Upper lobe of left lung (tissue), 6 donors: ENCODE results near the gene C16orf86. TPM values are rescaled to one million over a fixed set of nuclear protein-coding genes. Genes with fewer than 3 reads are reported as not detected.
A peak's percentile ranks its signal among the peaks of the same experiment; 100 is the strongest.

Experiments used
- ATAC-seq, 2 donors: fragments of 200-7000 bp; cut with Tn5 transposase; one replicate each; pipeline ENCODE4 v1.9.1; 2022; ENCODE audit warnings: mild to moderate bottlenecking in 2 of 2, moderate library complexity in 2 of 2; ENCODE audit not compliant: low FRiP score in 2 of 2
- DNase-seq, 2 donors: peaks; one replicate each; pipeline ENCODE4 v3.0.0-alpha.2; 2019 to 2020
- H3K27ac ChIP-seq, 4 donors: fragments of 200-600 bp; sonication (generic); one replicate each; pipeline ENCODE4 v1.5.1; 2016 to 2019
- H3K27me3 ChIP-seq, 4 donors: fragments of 200-600 bp; sonication (generic); one replicate each; pipeline ENCODE4 v1.5.1; 2017 to 2019
- H3K36me3 ChIP-seq, 4 donors: fragments of 200-600 bp; sonication (generic); one replicate each; pipeline ENCODE4 v1.5.1; 2016 to 2019
- H3K4me1 ChIP-seq, 4 donors: fragments of 200-600 bp; sonication (generic); one replicate each; pipeline ENCODE4 v1.5.1; 2018 to 2019
- H3K4me3 ChIP-seq, 4 donors: fragments of 200-600 bp; sonication (generic); one replicate each; pipeline ENCODE4 v1.5.1; 2017 to 2019; ENCODE audit warnings: mild to moderate bottlenecking in 2 of 4, moderate library complexity in 1 of 4
- H3K9me3 ChIP-seq, 4 donors: fragments of 200-600 bp; sonication (generic); one replicate each; pipeline ENCODE4 v1.5.1; 2018 to 2019
- CTCF ChIP-seq, 6 experiments: fragments of 450-650 bp in 4 of 6; fragments of 200-600 bp in 2 of 6; sonication (generic) in 2 of 6; IDR thresholded peaks; one replicate each; pipeline ENCODE4 v1.5.1; 2016 to 2019; ENCODE audit warnings: antibody characterized with exemption in 6 of 6
- EP300 ChIP-seq, 4 donors: sonication (generic); formaldehyde crosslinking; IDR thresholded peaks; one replicate each; pipeline ENCODE4 v1.5.1; 2017; ENCODE audit warnings: antibody characterized with exemption in 4 of 4, control low read depth in 2 of 4
- POLR2A ChIP-seq, 4 donors: fragments of 450-650 bp; IDR thresholded peaks; one replicate each; pipeline ENCODE4 v1.5.1; 2016 to 2017; ENCODE audit warnings: antibody characterized with exemption in 4 of 4, mild to moderate bottlenecking in 2 of 4
- POLR2AphosphoS5 ChIP-seq, 2 donors: sonication (generic); formaldehyde crosslinking; IDR thresholded peaks; one replicate each; pipeline ENCODE4 v1.5.1; 2017; ENCODE audit warnings: antibody characterized with exemption in 2 of 2
- WGBS, 2 donors: methylation state at CpG; one replicate each; pipeline ENCODE4 v1.1.5; 2017 to 2018; 5-methylcytosine and 5-hydroxymethylcytosine counted together
- total RNA-seq, 6 donors: library from RNA; depleted of rRNA in 4 of 6; stranded (reverse); fragments of >200 nt in 4 of 6; gene quantifications; one replicate each; pipeline versions ENCODE4 v1.1.0 to v1.2.1, GENCODE V29; 2016 to 2021
- donor health status: DM: no; HTN: no; CAD: no; lungs with moderate emphysema.
- donor health status: DM: no; HTN: yes; CAD: no; lungs with severe emphysema.

The C16orf86 gene
- total RNA-seq, 6 donors from 2014 or later: 1.2 to 22.0 (median 5.2) TPM

- no peaks in the 10 kb centered on the region for H3K36me3 ChIP-seq
- no peak overlapping the region for H3K27ac ChIP-seq
- peaks cover 11 to 19% (median 14%) of the 10 kb centered on the region in 4 donors for H3K4me1 ChIP-seq
- no peak for ATAC-seq
- peak in 1 of 2 donors; percentile 63 for DNase-seq
- WGBS, 2 donors: 82 to 88% methylated on average over 7 to 15 of the region's 15 CpGs
- TF ChIP-seq CTCF (IDR thresholded peaks at IDR 0.05) (no peak), POLR2AphosphoS5 (IDR thresholded peaks at IDR 0.05) (no peak), EP300 (IDR thresholded peaks at IDR 0.05) (no peak), POLR2A (IDR thresholded peaks at IDR 0.05) (no peak)
- peaks cover 0 to 14% (median 6%) of the 10 kb centered on the region in 4 donors for H3K27me3 ChIP-seq
- no peaks in the 10 kb centered on the region for H3K9me3 ChIP-seq
- H3K4me3 ChIP-seq: no peak overlapping the region
Observed at GRCh38 chr16:67647111-67647651, 19.4 kb upstream of the C16orf86 start.

DNA sequence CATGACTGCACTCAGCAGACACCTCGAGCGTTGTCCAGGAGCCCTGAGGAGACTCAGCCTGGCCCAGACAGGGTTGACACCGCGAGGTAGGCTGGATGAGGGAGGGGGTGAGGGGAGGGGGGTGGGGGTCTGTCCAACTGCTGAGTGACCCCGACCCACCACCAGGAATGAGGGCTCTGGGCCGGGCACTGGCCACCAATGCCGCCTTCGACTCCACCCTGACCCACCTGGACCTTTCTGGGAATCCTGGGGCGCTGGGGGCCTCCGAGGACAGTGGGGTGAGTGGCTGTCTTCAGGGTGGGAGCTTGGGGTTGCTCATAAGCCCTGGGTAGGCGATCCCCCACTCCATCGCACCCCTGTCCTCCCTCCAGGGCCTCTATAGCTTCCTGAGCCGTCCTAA lies 18.9 kb upstream of the C16orf86 start:
- H3K4me3 ChIP-seq: no peak overlapping the region
- no peaks in the 10 kb centered on the region for H3K9me3 ChIP-seq
- no peak overlapping the region for H3K27ac ChIP-seq
- TF ChIP-seq POLR2AphosphoS5 (IDR thresholded peaks at IDR 0.05): no peak
- no peak for TF ChIP-seq POLR2A (IDR thresholded peaks at IDR 0.05)
- no peak for TF ChIP-seq EP300 (IDR thresholded peaks at IDR 0.05)
- TF ChIP-seq CTCF (IDR thresholded peaks at IDR 0.05): no peak
- H3K4me1 ChIP-seq: peaks cover 13 to 18% (median 14%) of the 10 kb centered on the region in 4 donors
- H3K36me3 ChIP-seq: no peaks in the 10 kb centered on the region
- DNase-seq: peak in 1 of 2 donors; percentile 54
- H3K27me3 ChIP-seq: peaks cover 0 to 14% (median 6%) of the 10 kb centered on the region in 4 donors
- 90% methylated on average over 13 of the region's 13 CpGs; no CpG with 5 or more reads in 1 of the 2 donors for WGBS, 2 donors
- ATAC-seq: no peak

GRCh38 chr16:67648088-67648763 lies 18.4 kb upstream of the C16orf86 start:
- WGBS, 2 donors: 65 to 68% methylated on average over 31 to 54 of the region's 65 CpGs
- DNase-seq (peak in 1 of 2 donors; percentile 83), ATAC-seq (no peak)
- Histone ChIP-seq H3K4me1 (peaks cover 16 to 23% (median 18%) of the 10 kb centered on the region in 4 donors), H3K27me3 (peaks cover 0 to 17% (median 8%) of the 10 kb centered on the region in 4 donors), H3K4me3 (no peak overlapping the region), H3K27ac (no peak overlapping the region), H3K9me3 (no peaks in the 10 kb centered on the region), H3K36me3 (no peaks in the 10 kb centered on the region)
- TF ChIP-seq EP300 (IDR thresholded peaks at IDR 0.05): no peak

DNA sequence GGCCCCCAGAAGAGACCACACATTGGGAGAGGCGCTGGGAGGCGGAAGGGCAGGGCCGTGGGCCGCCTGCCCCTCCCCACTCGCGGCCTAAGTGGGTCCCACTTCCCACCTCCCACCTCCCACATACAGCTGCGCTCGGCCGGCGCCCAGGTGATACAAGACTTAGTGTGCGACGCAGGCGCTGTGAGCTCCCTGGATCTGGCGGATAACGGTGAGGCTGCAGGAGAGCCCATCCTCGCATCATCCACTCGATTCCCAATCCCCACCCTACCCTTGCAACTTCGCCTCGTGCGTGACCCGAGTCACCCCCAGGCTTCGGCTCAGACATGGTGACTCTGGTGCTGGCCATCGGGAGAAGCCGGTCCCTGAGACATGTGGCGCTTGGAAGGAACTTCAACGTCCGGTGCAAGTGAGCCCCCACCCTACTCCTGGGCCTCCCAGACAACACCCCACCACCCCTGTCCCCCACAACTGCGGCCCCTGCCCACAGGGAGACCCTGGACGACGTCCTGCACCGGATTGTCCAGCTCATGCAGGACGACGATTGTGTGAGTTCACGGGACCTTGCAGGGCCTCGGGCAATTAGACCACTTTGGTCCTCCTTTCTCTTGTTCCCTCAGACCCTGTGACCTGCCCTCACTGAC lies 17.7 kb upstream of the C16orf86 start:
- H3K4me3 ChIP-seq: no peak overlapping the region
- no peak for ATAC-seq
- H3K4me1 ChIP-seq: peaks cover 21 to 29% (median 23%) of the 10 kb centered on the region in 4 donors
- H3K36me3 ChIP-seq: no peaks in the 10 kb centered on the region
- no peaks in the 10 kb centered on the region for H3K9me3 ChIP-seq
- peaks cover 0 to 22% (median 10%) of the 10 kb centered on the region in 4 donors for H3K27me3 ChIP-seq
- no peak for TF ChIP-seq EP300 (IDR thresholded peaks at IDR 0.05)
- no peak for TF ChIP-seq POLR2AphosphoS5 (IDR thresholded peaks at IDR 0.05)
- no peak for TF ChIP-seq CTCF (IDR thresholded peaks at IDR 0.05)
- TF ChIP-seq POLR2A (IDR thresholded peaks at IDR 0.05): no peak
- 83 to 100% methylated on average over 1 to 30 of the region's 35 CpGs for WGBS, 2 donors
- DNase-seq: peak in 1 of 2 donors; percentile 77
- H3K27ac ChIP-seq: no peak overlapping the region

GRCh38 chr16:67649494-67649931 lies 17.1 kb upstream of the C16orf86 start:
- TF ChIP-seq POLR2A (IDR thresholded peaks at IDR 0.05): no peak
- no peak for TF ChIP-seq EP300 (IDR thresholded peaks at IDR 0.05)
- no peak for TF ChIP-seq CTCF (IDR thresholded peaks at IDR 0.05)
- no peak for TF ChIP-seq POLR2AphosphoS5 (IDR thresholded peaks at IDR 0.05)
- 58 to 64% methylated on average over 21 to 34 of the region's 34 CpGs for WGBS, 2 donors
- ATAC-seq (peak in 1 of 2 donors; percentile 34), DNase-seq (peak in 1 of 2 donors; percentile 85)
- H3K27ac ChIP-seq: no peak overlapping the region
- H3K4me1 ChIP-seq: peaks cover 20 to 26% (median 22%) of the 10 kb centered on the region in 4 donors
- no peaks in the 10 kb centered on the region for H3K9me3 ChIP-seq
- H3K27me3 ChIP-seq: peaks cover 0 to 28% (median 14%) of the 10 kb centered on the region in 4 donors
- no peaks in the 10 kb centered on the region for H3K36me3 ChIP-seq
- H3K4me3 ChIP-seq: no peak overlapping the region
